Left lung (tissue), 10 donors: ENCODE results near the gene ATP6V1G3. TPM values are rescaled to one million over a fixed set of nuclear protein-coding genes. Genes with fewer than 3 reads are reported as not detected.

Experiments used
- ATAC-seq: fragments of 200-7000 bp; cut with Tn5 transposase; one replicate; pipeline ENCODE4 v1.9.1; 2020; ENCODE audit warnings: moderate library complexity
- DNase-seq, 4 donors: peaks; one replicate each; pipeline ENCODE4 v3.0.0-alpha.2; 2013 to 2020
- H3K27ac ChIP-seq, 2 donors: fragments of 200-600 bp; sonication (generic) in 1 of 2; one replicate each; pipeline versions ENCODE4 v1.5.0 to v1.8.0; 2020 to 2021
- H3K27me3 ChIP-seq, 2 donors: fragments of 200-600 bp; sonication (generic) in 1 of 2; one replicate each; pipeline versions ENCODE4 v1.5.0 to v1.8.0; 2020 to 2021
- H3K36me3 ChIP-seq, 2 donors: fragments of 200-600 bp; sonication (generic) in 1 of 2; one replicate each; pipeline versions ENCODE4 v1.5.0 to v1.8.0; 2020 to 2021
- H3K4me1 ChIP-seq, 2 donors: fragments of 200-600 bp; one replicate each; pipeline ENCODE4 v1.8.0; 2021
- H3K4me3 ChIP-seq, 2 donors: fragments of 200-600 bp; sonication (generic) in 1 of 2; one replicate each; pipeline versions ENCODE4 v1.5.0 to v1.8.0; 2020 to 2021; ENCODE audit warnings: mild to moderate bottlenecking in 1 of 2
- H3K9me3 ChIP-seq, 2 donors: fragments of 200-600 bp; sonication (generic) in 1 of 2; one replicate each; pipeline versions ENCODE4 v1.5.0 to v1.8.0; 2020 to 2021
- CTCF ChIP-seq, 2 donors: fragments of 200-600 bp; sonication (generic) in 1 of 2; IDR thresholded peaks; one replicate each; pipeline versions ENCODE4 v1.5.0 to v1.8.0; 2021; ENCODE audit warnings: antibody characterized with exemption in 2 of 2
- intact Hi-C, 2 donors: fragments of 100-400 bp; cut with DNase I; formaldehyde crosslinking; loops; one replicate each; pipeline versions ENCODE4 v1.11.2 to v1.14.2; 2022
- polyA plus RNA-seq, 6 donors: library from polyadenylated mRNA; unstranded; fragments of 120-200 nt; gene quantifications; one replicate each; pipeline ENCODE4 v1.2.1, GENCODE V29; 2013; ENCODE audit not compliant: insufficient read length in 6 of 6
- total RNA-seq, 2 donors: library from RNA; stranded (reverse); fragmentation: NEBNext Ultra II Directional; extraction: Animal tissue kit (Norgen Biotek cat#: 25700); gene quantifications; one replicate each; pipeline ENCODE4 v1.2.1, GENCODE V29; 2021
- donor health status: DM: no; HTN: yes; CAD: no.
- donor health status: DM: no; HTN: no; CAD: no.

ATP6V1G3 gene
- total and polyA plus RNA-seq, 8 donors, result not detected

- ATAC-seq, result no peak
- H3K4me1 ChIP-seq, result peaks cover 0 to 8% of the 10 kb centered on the region in 2 donors
- TF ChIP-seq CTCF (IDR thresholded peaks at IDR 0.05), result no peak
- no peaks in the 10 kb centered on the region for H3K27me3 ChIP-seq
- no peaks in the 10 kb centered on the region for H3K36me3 ChIP-seq
- H3K27ac ChIP-seq, result no peak overlapping the region
- H3K4me3 ChIP-seq, result no peak overlapping the region
- DNase-seq, result no peak
- intact Hi-C loops, result no loop called here
- no peaks in the 10 kb centered on the region for H3K9me3 ChIP-seq
Observed at GRCh38 chr1:198552668-198553416, 12.4 kb upstream of the ATP6V1G3 start.

GRCh38 chr1:198550941-198551524 lies 10.6 kb upstream of the ATP6V1G3 start:
- no peak for TF ChIP-seq CTCF (IDR thresholded peaks at IDR 0.05)
- intact Hi-C loops, result no loop called here

GRCh38 chr1:198549866-198550265 lies 9.4 kb upstream of the ATP6V1G3 start:
- no peak for TF ChIP-seq CTCF (IDR thresholded peaks at IDR 0.05)
- DNase-seq, result no peak
- H3K36me3 ChIP-seq, result no peaks in the 10 kb centered on the region
- intact Hi-C loops, result no loop called here
- ATAC-seq, result no peak
- H3K27me3 ChIP-seq, result no peaks in the 10 kb centered on the region
- H3K9me3 ChIP-seq, result no peaks in the 10 kb centered on the region
- H3K4me3 ChIP-seq, result no peak overlapping the region
- H3K27ac ChIP-seq, result no peak overlapping the region
- no peaks in the 10 kb centered on the region for H3K4me1 ChIP-seq

More at GRCh38 chr1:198550941-198551524, 10.6 kb upstream of the ATP6V1G3 start:
- no peak overlapping the region for H3K27ac ChIP-seq
- H3K36me3 ChIP-seq, result no peaks in the 10 kb centered on the region
- no peak for DNase-seq
- no peaks in the 10 kb centered on the region for H3K27me3 ChIP-seq
- H3K9me3 ChIP-seq, result no peaks in the 10 kb centered on the region
- peaks cover 0 to under 1% of the 10 kb centered on the region in 2 donors for H3K4me1 ChIP-seq
- H3K4me3 ChIP-seq, result no peak overlapping the region
- ATAC-seq, result no peak

- no peak for TF ChIP-seq CTCF (IDR thresholded peaks at IDR 0.05)
- Histone ChIP-seq H3K36me3 (no peaks in the 10 kb centered on the region), H3K9me3 (no peaks in the 10 kb centered on the region), H3K4me3 (no peak overlapping the region), H3K27me3 (no peaks in the 10 kb centered on the region), H3K27ac (no peak overlapping the region), H3K4me1 (no peaks in the 10 kb centered on the region)
- DNase-seq (no peak), ATAC-seq (no peak)
- intact Hi-C loops, result no loop called here
Observed at GRCh38 chr1:198548890-198549289, 8.4 kb upstream of the ATP6V1G3 start.

- DNase-seq, result no peak
- no peak for ATAC-seq
- Histone ChIP-seq H3K4me3 (no peak overlapping the region), H3K4me1 (no peaks in the 10 kb centered on the region), H3K27me3 (no peaks in the 10 kb centered on the region), H3K27ac (no peak overlapping the region), H3K9me3 (no peaks in the 10 kb centered on the region), H3K36me3 (no peaks in the 10 kb centered on the region)
- intact Hi-C loops, result no loop called here
- no peak for TF ChIP-seq CTCF (IDR thresholded peaks at IDR 0.05)
Observed at GRCh38 chr1:198545156-198545555, 4.7 kb upstream of the ATP6V1G3 start.
